Chondrocyte (in vitro differentiated cells): ENCODE measurements around the gene EYA4. TPM values are rescaled to one million over a fixed set of nuclear protein-coding genes. Genes with fewer than 3 reads are reported as not detected.

Source experiments
- DNase-seq: peaks from one replicate; pipeline ENCODE4 v3.0.0; 2021; ENCODE audit warnings: mixed read lengths, low spot score
- H3K27ac Mint-ChIP-seq: one replicate; pipeline ENCODE4 v1.8.0; 2021; ENCODE audit warnings: mild to moderate bottlenecking, moderate library complexity, mixed read lengths; ENCODE audit not compliant: unreplicated experiment
- H3K27me3 Mint-ChIP-seq: 2 replicates; pipeline ENCODE4 v1.8.0; 2021; ENCODE audit warnings: low read depth, mixed read lengths
- H3K36me3 Mint-ChIP-seq: 2 replicates; pipeline ENCODE4 v1.8.0; 2021; ENCODE audit warnings: low read depth, mixed read lengths
- H3K4me1 Mint-ChIP-seq: 2 replicates; pipeline ENCODE4 v1.8.0; 2021; ENCODE audit warnings: low read depth, mild to moderate bottlenecking, mixed read lengths
- H3K4me3 Mint-ChIP-seq: one replicate; pipeline ENCODE4 v1.8.0; 2021; ENCODE audit warnings: mild to moderate bottlenecking, moderate library complexity, mixed read lengths; ENCODE audit not compliant: unreplicated experiment
- H3K9me3 Mint-ChIP-seq: 2 replicates; pipeline ENCODE4 v1.8.0; 2021; ENCODE audit warnings: low read depth, mixed read lengths
- CTCF ChIP-seq: fragments of 200-600 bp; sonication (generic); IDR thresholded peaks from 2 replicates; pipeline ENCODE4 v1.5.0; 2021; ENCODE audit warnings: antibody characterized with exemption, mild to moderate bottlenecking, moderate library complexity
- total RNA-seq: library from RNA; stranded (reverse); gene quantifications from 3 replicates; pipeline ENCODE4 v1.2.1, GENCODE V29; 2021

Gene EYA4
- total RNA-seq, 1 donor from 2014 or later, result 7.9 TPM

- Mint-ChIP-seq H3K27me3 (no peaks in the 10 kb centered on the region), H3K4me3 (no peak overlapping the region), H3K27ac (no peak overlapping the region), H3K4me1 (peaks cover 15% of the 10 kb centered on the region), H3K36me3 (peaks cover 5% of the 10 kb centered on the region), H3K9me3 (no peaks in the 10 kb centered on the region)
- no peak for TF ChIP-seq CTCF
- DNase-seq, result no peak
Observed at GRCh38 chr6:133257545-133258105, 16.5 kb downstream of the EYA4 start.

GRCh38 chr6:133259561-133259960 lies 18.4 kb downstream of the EYA4 start:
- TF ChIP-seq CTCF, result no peak
- Mint-ChIP-seq H3K9me3 (no peaks in the 10 kb centered on the region), H3K27me3 (no peaks in the 10 kb centered on the region), H3K4me1 (peaks cover 8% of the 10 kb centered on the region), H3K36me3 (peaks cover 5% of the 10 kb centered on the region), H3K4me3 (no peak overlapping the region), H3K27ac (no peak overlapping the region)
- DNase-seq, result no peak

GRCh38 chr6:133262804-133263203 lies 21.6 kb downstream of the EYA4 start:
- Mint-ChIP-seq H3K9me3 (no peaks in the 10 kb centered on the region), H3K27me3 (no peaks in the 10 kb centered on the region), H3K4me3 (no peak overlapping the region), H3K36me3 (peaks cover 5% of the 10 kb centered on the region), H3K27ac (no peak overlapping the region), H3K4me1 (no peaks in the 10 kb centered on the region)
- TF ChIP-seq CTCF, result no peak
- no peak for DNase-seq

- H3K27me3 Mint-ChIP-seq, result no peaks in the 10 kb centered on the region
- TF ChIP-seq CTCF, result no peak
- no peaks in the 10 kb centered on the region for H3K4me1 Mint-ChIP-seq
- no peak for DNase-seq
- no peak overlapping the region for H3K27ac Mint-ChIP-seq
- H3K9me3 Mint-ChIP-seq, result no peaks in the 10 kb centered on the region
- H3K4me3 Mint-ChIP-seq, result no peak overlapping the region
- H3K36me3 Mint-ChIP-seq, result peaks cover 5% of the 10 kb centered on the region
Observed at GRCh38 chr6:133265066-133265465, 23.9 kb downstream of the EYA4 start.

- Mint-ChIP-seq H3K9me3 (no peaks in the 10 kb centered on the region), H3K27me3 (no peaks in the 10 kb centered on the region), H3K4me1 (no peaks in the 10 kb centered on the region), H3K27ac (no peak overlapping the region), H3K36me3 (peaks cover 1% of the 10 kb centered on the region), H3K4me3 (no peak overlapping the region)
- TF ChIP-seq CTCF, result no peak
- no peak for DNase-seq
Observed at GRCh38 chr6:133266186-133266585, 25.0 kb downstream of the EYA4 start.
